NCI-H460 (cell line): ENCODE results near the gene NEO1. TPM values are rescaled to one million over a fixed set of nuclear protein-coding genes. Genes with fewer than 3 reads are reported as not detected.

ENCODE experiments used
- DNase-seq: peaks from one replicate; pipeline ENCODE4 v3.0.0-alpha.2; 2016; ENCODE audit warnings: low read depth; ENCODE audit errors: extremely low read depth
- polyA plus RNA-seq: library from polyadenylated mRNA; depleted of rRNA; stranded (reverse); fragments of >200 nt; gene quantifications from 2 replicates; pipeline ENCODE4 v1.2.3, GENCODE V29; 2014; cell fraction: nucleus; rRNA removed
- total RNA-seq: library from RNA; depleted of rRNA; stranded (reverse); fragments of >200 nt; shearing (Covaris generic); gene quantifications from 2 replicates; pipeline ENCODE4 v1.2.3, GENCODE V29; 2014; rRNA removed

Gene NEO1
- total RNA-seq: 8.0 and 8.2 TPM in 2 replicates
- 4.7 and 6.0 TPM in 2 replicates for polyA plus RNA-seq

DNA sequence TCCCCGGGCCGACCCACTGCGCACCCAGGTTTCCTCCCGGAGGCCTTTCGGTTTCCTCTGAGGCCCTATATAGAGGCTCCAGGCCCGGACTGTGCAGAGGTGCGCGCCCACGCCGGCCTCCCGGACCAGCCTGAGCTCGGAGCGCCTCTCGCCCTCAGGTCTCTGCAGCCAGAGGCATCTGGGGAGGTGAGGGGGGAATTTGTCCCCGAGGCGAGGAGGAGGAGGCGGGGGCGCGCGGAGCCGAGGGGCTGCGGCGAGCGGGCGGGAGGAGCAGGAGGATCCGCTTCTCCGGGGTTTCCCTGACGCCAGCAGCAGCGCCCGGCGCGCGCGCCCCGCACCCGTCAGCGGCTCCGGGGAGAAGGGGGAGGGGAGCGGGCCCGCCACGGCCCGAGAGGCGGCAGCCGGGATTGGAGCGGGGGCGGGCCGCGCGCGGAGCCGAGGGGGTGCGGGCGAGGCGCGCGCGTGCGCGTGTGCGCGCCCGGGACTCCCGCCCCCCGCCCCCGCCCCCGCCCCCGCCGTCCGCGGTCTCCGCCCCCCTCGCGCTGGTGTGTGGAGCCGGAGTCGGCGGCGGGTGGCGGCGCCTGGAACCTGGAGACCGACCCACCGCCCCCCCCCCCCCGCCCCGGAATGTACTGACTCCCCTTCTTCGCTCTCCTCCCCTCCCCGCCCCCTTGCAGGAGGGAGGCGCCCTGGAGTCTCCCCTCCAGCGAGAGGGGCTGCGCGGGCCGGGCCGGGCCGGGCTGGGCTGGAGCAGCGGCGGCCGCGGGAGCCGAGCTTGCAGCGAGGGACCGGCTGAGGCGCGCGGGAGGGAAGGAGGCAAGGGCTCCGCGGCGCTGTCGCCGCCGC, at the start of gene NEO1:
NEO1 (plus strand) TSS at position 657 of the 846 bp plus-strand sequence. CDS start 213 bp downstream, outside the sequence.
- peak; percentile 70 for DNase-seq

DNA sequence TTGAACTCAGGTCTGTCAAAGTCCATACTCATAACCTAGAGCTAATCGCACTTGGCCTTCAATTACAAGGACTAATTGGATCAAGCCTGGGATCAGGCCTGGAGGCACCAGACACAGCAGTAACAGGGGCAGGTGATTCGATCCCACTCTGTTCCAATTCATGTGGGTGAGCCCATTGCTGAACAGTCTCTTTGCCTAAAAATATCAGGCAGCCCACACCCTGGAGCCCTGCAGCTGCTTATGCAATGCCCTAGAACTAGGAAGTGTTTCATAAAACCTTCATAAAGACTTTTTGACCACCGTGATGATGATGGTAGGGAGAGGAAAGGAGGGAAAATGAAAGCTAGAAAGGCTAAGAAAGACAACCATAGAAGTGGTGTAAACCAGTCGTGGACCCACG, 47.8 kb upstream of the NEO1 start:
- DNase-seq: no peak

DNA sequence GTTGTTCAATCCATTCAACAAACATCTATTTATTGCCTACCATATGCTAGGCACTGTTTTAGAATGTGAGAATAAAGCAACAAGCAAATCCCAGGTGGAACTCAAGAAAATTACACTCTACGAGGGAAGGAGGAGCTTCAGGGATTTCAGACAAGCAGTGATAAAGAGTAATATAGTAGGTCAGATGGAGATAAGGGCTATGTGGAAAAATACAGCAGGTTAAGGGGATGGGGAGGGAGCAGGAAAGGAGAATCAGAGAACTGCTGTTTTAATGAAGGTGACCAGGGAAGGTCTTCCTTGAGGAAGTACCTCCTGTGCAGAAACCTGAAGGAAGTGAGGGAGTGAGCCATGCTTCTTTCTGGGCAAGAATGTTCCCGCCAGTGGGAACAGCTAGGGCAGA, 47.2 kb upstream of the NEO1 start:
- DNase-seq: no peak

GRCh38 chr15:73005446-73005845, 46.8 kb upstream of the NEO1 start:
- DNase-seq: no peak

DNA sequence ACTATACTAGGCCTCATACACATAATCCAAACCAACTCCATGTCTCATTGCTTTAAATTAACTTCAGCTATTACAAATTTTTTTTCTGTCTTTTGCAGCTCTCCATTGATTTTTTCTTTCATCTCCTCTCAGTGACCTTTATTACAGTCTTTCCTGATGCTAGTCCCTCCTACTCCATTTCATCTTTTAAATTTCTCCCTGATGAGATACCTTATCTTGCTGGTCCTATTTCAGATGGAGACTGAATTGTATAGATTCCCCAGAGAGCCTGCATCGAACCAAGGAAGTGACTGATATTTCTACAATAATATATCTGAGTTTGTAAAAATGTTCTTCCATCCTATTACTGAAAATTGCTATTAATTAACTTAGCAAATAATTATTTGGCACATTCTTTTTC, 45.7 kb upstream of the NEO1 start:
- no peak for DNase-seq

DNA sequence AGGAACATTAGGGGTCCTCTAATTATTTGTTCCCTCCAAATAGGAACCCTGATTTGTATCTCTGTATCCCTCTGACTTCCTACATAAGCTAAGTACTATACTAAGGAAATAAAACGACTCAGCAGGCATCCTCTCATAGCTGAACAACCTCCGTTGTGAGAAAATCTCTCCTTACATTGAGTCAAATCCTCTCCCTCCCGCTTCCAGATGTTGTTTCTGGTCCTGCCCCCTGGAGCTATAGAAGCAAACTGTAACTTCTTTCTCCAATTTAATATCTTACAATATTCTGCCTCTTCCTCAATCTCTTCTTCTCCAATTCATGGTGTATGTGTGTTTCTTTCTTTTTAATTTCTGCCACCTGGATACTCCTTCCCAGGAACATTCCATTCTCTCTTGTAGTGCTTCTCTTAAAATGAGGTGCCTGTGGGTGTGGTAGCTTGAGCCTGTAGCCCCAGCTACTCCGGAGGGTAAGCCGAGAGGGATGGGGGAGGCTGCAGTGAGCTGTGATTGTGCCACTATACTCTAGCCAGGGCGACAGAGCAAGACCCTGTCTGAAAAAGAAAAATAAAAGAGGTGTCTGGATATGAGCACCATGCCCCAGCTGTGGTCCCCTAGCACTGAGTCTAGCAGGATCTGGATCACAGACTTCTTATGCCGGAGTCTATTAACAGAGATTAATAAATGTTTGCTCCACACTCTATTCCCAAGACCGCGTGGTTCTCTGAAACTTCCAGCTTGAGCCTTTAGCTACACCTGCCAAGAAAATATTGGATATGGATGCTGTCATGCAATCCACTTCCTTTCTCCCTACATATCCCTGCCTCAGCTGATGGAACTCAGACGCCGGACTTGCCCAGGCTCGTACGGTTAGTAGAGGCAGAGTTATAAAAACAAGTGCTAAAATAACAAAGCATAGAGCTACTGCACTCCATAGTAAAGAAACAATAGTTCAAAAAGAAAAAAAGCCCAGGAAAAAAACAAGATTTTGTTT, 42.9 kb upstream of the NEO1 start:
- DNase-seq: no peak

- DNase-seq: no peak
Measured at GRCh38 chr15:73010154-73011152, 41.8 kb upstream of the NEO1 start.

- DNase-seq: no peak
Measured at GRCh38 chr15:73014904-73015303, 37.4 kb upstream of the NEO1 start.

GRCh38 chr15:73015493-73015892, 36.8 kb upstream of the NEO1 start:
- DNase-seq: no peak

DNA sequence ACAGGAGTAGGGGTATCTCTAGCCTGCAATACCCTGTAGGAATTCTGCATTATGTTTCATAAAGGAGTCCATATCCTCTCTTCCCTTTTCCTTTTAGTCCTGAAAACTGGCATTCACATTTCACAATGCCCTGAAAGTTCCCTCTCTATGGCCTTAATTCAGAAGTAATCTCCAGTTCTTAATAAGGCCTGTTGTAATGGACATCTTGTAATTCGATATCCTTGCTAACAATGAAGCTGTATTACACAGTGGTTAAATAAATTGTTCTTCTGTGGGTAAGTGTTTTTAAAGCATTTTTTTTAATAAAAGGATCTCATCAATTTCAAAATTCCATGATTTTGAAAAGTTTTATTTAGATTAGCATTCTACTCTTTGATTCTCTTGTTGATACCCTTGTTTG, 34.3 kb upstream of the NEO1 start:
- no peak for DNase-seq

- DNase-seq: no peak
Measured at GRCh38 chr15:73019154-73019553, 33.1 kb upstream of the NEO1 start.

- DNase-seq: no peak
Measured at GRCh38 chr15:73019601-73020146, 32.6 kb upstream of the NEO1 start.

DNA sequence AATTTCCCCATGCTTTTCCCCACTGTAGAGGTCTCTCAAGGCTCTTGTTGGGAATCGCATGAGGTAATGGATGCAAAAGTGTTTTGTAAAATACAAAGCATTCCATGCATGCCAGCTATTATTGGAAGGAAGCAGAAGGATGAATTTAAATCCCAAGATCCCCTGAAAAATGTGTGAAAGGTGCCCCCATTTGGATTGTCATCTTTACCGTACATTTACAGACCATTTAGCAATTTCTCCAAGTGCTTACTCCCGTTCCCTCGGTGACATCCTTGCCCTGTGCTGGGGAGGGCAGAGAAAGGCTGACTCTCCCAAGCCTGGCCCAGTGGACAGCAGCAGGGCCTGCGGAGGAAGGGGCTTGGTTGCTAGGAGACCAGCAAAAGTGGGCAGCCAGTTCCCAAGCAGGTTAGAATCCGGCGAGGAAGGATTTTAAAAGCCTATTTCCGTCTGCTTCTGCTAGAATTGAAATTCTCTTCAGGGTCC, 31.1 kb upstream of the NEO1 start:
- DNase-seq: no peak

GRCh38 chr15:73022161-73022560, 30.1 kb upstream of the NEO1 start:
- DNase-seq: no peak

GRCh38 chr15:73023071-73023470, 29.2 kb upstream of the NEO1 start:
- no peak for DNase-seq

DNA sequence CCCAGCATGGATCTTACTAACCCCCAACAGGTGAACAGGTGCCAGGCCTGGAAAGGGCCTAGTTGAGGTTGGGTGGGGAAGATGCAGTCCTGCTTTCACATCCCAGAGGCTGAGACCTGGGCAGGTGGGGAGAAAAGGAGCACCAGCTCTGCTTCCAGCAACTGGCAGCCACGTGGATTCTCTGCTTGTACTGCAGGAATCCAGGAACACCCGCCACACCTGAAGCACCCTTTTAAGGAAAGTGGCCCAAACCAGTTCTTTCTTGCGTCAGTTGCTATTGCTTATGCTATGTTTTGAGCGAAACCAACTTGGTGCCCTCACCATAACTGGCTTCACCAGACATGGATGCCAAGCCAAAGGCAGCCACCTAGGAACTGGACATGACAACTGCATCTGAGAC, 28.1 kb upstream of the NEO1 start:
- no peak for DNase-seq

- DNase-seq: no peak
Measured at GRCh38 chr15:73026511-73027054, 25.7 kb upstream of the NEO1 start.

DNA sequence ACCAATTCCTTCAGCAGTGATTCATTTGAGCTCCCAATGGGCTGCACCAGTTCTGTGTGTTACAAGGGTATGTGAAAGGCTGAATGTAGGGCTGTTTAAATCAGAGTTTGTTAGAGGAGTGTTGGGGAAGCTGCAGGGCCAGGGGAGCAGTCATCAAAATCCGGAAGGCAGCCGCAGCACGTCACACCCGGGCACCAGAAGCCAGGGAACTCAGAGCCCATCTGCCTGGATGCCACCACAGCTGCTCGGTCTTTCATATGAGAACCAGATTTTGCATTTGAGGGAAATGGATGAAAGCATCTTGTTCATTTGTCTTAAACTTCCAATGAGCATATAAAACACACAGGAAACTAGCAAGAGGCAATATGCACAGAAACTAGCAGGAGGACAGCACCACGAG, 24.2 kb upstream of the NEO1 start:
- no peak for DNase-seq

DNA sequence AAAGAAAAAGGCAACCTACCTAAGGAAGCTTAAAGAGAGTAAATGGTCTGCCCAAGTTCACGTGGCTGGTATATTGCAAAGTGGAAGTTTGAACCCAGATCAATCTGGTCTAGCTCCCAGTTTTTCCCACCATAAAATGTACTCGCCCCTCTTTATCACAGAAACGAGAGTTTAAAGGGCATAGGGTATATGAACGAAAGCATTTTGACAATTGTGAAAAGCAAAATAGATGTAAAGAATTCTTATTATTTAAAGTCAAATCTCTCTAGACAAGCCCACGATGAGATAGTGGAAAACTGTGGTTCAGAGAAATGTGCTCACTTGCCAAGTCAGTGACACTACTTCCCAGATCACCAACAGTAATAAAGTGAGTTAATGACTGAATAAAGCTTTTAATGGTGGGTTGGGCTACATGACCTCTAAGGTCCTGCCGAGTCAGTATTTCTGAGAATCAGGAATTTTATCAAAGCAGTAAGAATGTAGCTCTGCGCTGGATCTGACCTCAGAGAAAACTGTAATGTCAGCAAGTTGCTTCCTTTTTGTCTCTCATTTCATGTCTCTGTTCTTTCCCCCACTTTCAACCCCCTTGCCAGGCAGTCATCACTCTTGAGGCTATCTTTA, 23.3 kb upstream of the NEO1 start:
- no peak for DNase-seq
